MCF 10A (cell line): ENCODE measurements around the gene CDCA4. TPM values are rescaled to one million over a fixed set of nuclear protein-coding genes. Genes with fewer than 3 reads are reported as not detected.

Experiments used
- BruUV-seq: library from RNA; stranded (reverse); fragments of 400-500 nt; replicated peaks from 2 replicates; lab custom pipeline; 2021; lab: Mats Ljungman, UMichigan
- CTCF ChIA-PET: fragments of 300-600 bp; sonication (Branson Sonifier 250); formaldehyde crosslinking; extraction: SDS; loops from one replicate; lab custom pipeline; 2021; ENCODE audit warnings: antibody characterized with exemption, inconsistent platforms; lab: Yijun Ruan, JAX
- POLR2A ChIA-PET: fragments of 300-600, 350-650 bp; sonication (Branson Sonifier 250); formaldehyde crosslinking; extraction: SDS; loops from one replicate; lab custom pipeline; 2020; ENCODE audit warnings: antibody characterized with exemption, inconsistent platforms; lab: Yijun Ruan, JAX
- DNase-seq: peaks from one replicate; pipeline ENCODE4 v3.0.0-alpha.2; 2018; ENCODE audit not compliant: unreplicated experiment
- H3K27ac Mint-ChIP-seq: one replicate; pipeline ENCODE4 v1.8.0; 2022; ENCODE audit warnings: mild to moderate bottlenecking, low read depth, mixed read lengths; ENCODE audit not compliant: unreplicated experiment
- H3K27me3 Mint-ChIP-seq: one replicate; pipeline ENCODE4 v1.8.0; 2022; ENCODE audit warnings: mixed read lengths; ENCODE audit not compliant: insufficient read depth, unreplicated experiment
- H3K36me3 Mint-ChIP-seq: one replicate; pipeline ENCODE4 v1.8.0; 2022; ENCODE audit warnings: mild to moderate bottlenecking, moderate library complexity, mixed read lengths; ENCODE audit not compliant: insufficient read depth, unreplicated experiment
- H3K4me1 Mint-ChIP-seq: one replicate; pipeline ENCODE4 v1.8.0; 2022; ENCODE audit warnings: mixed read lengths; ENCODE audit not compliant: insufficient read depth, unreplicated experiment
- H3K4me3 Mint-ChIP-seq: one replicate; pipeline ENCODE4 v1.8.0; 2022; ENCODE audit warnings: mild to moderate bottlenecking, moderate library complexity, mixed read lengths; ENCODE audit not compliant: unreplicated experiment
- H3K9me3 Mint-ChIP-seq: one replicate; pipeline ENCODE4 v1.8.0; 2022; ENCODE audit warnings: mixed read lengths; ENCODE audit not compliant: unreplicated experiment
- intact Hi-C: fragments of 100-400 bp; cut with micrococcal nuclease; formaldehyde crosslinking; loops from 2 replicates; pipeline ENCODE4 v1.14.1; 2022
- total RNA-seq: library from RNA; stranded (reverse); gene quantifications from 2 replicates; pipeline ENCODE4 v1.2.3, GENCODE V29; 2022
- TF ChIP-seq, protein P1 (sequence below): fragments of 200-600 bp; IDR thresholded peaks from one replicate; pipeline ENCODE4 v1.8.0; 2022; ENCODE audit warnings: antibody characterized with exemption, mild to moderate bottlenecking; ENCODE audit not compliant: unreplicated experiment

Gene CDCA4
- total RNA-seq, 1 experiment from 2014 or later, result 33.0 TPM

DNA sequence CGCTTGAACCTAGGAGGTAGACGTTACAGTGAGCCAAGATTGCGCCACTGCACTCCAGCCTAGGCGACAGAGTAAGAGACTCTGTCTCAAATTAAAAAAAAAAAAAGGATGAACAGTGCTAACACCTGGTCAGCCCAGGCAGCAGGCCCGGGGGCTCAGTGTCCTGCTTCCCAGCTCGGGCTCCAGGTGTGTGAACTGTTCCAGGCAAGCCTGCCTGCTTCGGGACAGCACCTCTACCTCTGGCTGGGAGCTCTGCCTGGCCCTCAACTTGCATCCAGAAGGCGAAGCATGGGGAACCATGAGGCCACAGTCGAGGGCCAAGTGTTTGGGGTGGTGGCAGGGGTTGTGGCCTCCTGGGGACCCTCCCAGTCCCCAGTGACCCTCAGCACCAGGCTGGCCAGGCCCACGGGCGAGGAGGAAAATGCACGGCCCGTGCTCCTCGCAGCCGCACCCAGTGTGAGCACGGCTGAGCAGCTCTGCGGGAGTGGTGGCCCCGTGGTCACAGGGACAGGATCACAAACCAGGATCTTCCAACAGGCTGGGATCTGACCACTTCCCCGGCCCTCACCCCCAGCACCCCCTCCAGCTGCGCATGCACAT is 15.5 kb downstream of the CDCA4 start:
- Mint-ChIP-seq H3K36me3 (peaks cover 25% of the 10 kb centered on the region), H3K4me1 (no peaks in the 10 kb centered on the region), H3K9me3 (no peaks in the 10 kb centered on the region), H3K4me3 (no peak overlapping the region), H3K27me3 (no peaks in the 10 kb centered on the region), H3K27ac (no peak overlapping the region)
- no peak for DNase-seq
- CTCF ChIA-PET, result interaction anchor here (1.2 kb wide), 1 partner anchor 30 kb away, joined by 6 read pairs; no protein-coding TSS in a partner anchor
- BruUV-seq, result no TSS peak
- POLR2A ChIA-PET, result interaction anchor here (0.8 to 1.6 kb wide), 4 partner anchors 11 to 29 kb away, joined by 3 to 7 read pairs (median 4); no protein-coding TSS in a partner anchor
- TF ChIP-seq, protein P1, sequence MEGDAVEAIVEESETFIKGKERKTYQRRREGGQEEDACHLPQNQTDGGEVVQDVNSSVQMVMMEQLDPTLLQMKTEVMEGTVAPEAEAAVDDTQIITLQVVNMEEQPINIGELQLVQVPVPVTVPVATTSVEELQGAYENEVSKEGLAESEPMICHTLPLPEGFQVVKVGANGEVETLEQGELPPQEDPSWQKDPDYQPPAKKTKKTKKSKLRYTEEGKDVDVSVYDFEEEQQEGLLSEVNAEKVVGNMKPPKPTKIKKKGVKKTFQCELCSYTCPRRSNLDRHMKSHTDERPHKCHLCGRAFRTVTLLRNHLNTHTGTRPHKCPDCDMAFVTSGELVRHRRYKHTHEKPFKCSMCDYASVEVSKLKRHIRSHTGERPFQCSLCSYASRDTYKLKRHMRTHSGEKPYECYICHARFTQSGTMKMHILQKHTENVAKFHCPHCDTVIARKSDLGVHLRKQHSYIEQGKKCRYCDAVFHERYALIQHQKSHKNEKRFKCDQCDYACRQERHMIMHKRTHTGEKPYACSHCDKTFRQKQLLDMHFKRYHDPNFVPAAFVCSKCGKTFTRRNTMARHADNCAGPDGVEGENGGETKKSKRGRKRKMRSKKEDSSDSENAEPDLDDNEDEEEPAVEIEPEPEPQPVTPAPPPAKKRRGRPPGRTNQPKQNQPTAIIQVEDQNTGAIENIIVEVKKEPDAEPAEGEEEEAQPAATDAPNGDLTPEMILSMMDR, result no peak
- intact Hi-C loops, result no loop called here

DNA sequence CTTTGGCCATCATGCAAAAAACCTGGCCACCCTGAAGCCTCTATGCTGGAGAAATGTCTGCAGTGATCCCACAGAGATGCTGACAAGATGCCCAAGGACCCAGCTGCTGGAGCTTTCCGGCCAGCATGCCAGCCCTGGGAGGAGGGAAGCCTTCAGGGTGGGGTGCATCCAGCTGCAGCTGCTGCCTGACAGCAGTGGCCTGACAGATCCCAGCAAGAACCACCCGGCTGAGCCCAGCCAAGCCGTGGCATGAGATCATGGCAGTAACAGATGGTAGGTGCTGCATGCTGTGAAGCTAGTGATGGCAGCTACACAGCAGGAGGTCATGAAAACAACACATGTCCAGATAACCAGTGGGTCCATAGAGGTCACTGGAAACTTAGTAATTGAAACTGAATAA is 21.5 kb downstream of the CDCA4 start:
- TF ChIP-seq, protein P1, result no peak
- H3K4me3 Mint-ChIP-seq, result no peak overlapping the region
- ChIA-PET CTCF (interaction anchor here (1.2 kb wide), 1 partner anchor 47 kb away, joined by 5 read pairs; no protein-coding TSS in a partner anchor), POLR2A (interaction anchor here (0.9 to 1.0 kb wide), 2 partner anchors 20 to 88 kb away, joined by 3 to 5 read pairs; no protein-coding TSS in a partner anchor)
- no peaks in the 10 kb centered on the region for H3K4me1 Mint-ChIP-seq
- no TSS peak for BruUV-seq
- no peak for DNase-seq
- intact Hi-C loops, result no loop called here
- H3K27ac Mint-ChIP-seq, result no peak overlapping the region
- H3K9me3 Mint-ChIP-seq, result no peaks in the 10 kb centered on the region
- H3K36me3 Mint-ChIP-seq, result peaks cover 6% of the 10 kb centered on the region
- H3K27me3 Mint-ChIP-seq, result no peaks in the 10 kb centered on the region

DNA sequence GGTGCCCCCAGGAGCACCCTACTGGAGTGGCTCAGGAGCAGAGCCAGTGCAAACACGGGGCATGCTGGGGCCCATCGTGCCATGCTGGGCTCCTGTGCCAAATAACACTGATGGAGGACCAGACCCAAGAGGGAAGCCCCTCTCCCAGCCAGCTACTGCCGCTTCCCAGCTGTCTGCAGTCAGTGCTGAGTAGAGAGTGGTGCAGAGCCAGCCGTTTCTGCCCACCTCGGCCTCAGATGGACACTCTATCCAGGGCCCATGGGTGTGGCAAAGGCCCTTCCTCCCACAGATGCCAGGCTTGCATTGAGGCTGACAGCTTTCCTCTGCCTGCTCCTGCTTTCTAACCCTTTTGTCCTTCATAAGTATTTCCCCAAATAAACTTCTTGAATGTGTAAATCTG is 22.1 kb downstream of the CDCA4 start:
- BruUV-seq, result no TSS peak
- POLR2A ChIA-PET, result interaction anchor here (0.9 to 1.0 kb wide), 2 partner anchors 21 to 89 kb away, joined by 3 to 5 read pairs; no protein-coding TSS in a partner anchor
- Mint-ChIP-seq H3K36me3 (peaks cover 6% of the 10 kb centered on the region), H3K27me3 (no peaks in the 10 kb centered on the region), H3K4me1 (no peaks in the 10 kb centered on the region), H3K27ac (no peak overlapping the region), H3K4me3 (no peak overlapping the region), H3K9me3 (no peaks in the 10 kb centered on the region)
- CTCF ChIA-PET, result interaction anchor here (0.6 to 0.7 kb wide), 2 partner anchors 18 to 305 kb away, joined by 3 read pairs; no protein-coding TSS in a partner anchor
- intact Hi-C loops, result no loop called here
- TF ChIP-seq, protein P1, result no peak
- DNase-seq, result no peak

DNA sequence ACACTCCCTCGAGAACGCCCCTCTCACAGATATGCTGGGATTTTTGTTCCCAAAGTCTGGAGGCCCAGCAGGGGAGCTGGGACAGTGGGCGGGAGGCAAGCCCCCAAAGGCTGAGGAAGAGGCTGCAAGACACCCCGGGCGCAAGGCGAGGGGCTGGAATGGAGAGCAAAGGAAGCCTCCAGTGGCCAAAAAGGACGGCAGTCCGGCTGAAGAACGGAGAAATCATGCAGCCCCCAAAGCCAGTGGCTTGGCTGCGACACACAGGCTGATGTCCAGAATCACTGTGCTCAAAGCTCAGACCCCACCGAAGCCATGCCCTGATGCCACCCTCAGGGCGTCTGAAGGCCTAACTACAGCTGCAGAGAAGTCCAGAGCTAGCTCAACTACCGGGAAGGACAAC is 24.4 kb downstream of the CDCA4 start:
- Mint-ChIP-seq H3K27me3 (no peaks in the 10 kb centered on the region), H3K36me3 (peaks cover 15% of the 10 kb centered on the region), H3K4me3 (no peak overlapping the region), H3K27ac (no peak overlapping the region), H3K4me1 (no peaks in the 10 kb centered on the region), H3K9me3 (no peaks in the 10 kb centered on the region)
- TF ChIP-seq, protein P1, result no peak
- ChIA-PET CTCF (no interaction called here), POLR2A (no interaction called here)
- intact Hi-C loops, result no loop called here
- BruUV-seq, result no TSS peak
- no peak for DNase-seq
